Left renal cortex interstitium (tissue), 4 donors: ENCODE results near the gene SHF. TPM values are rescaled to one million over a fixed set of nuclear protein-coding genes. Genes with fewer than 3 reads are reported as not detected.
A peak's percentile ranks its signal among the peaks of the same experiment; 100 is the strongest.
"Not testable (repeated sequence)": the region's sequence is repeated elsewhere in the genome, so short reads cannot be mapped to it uniquely, and the experiment has no call there.

Experiments used
- DNase-seq, 4 donors: peaks; one replicate each; pipeline ENCODE4 v3.0.0-alpha.2; 2013; ENCODE audit warnings: low read depth in 4 of 4, low spot score in 2 of 4, missing footprints in 1 of 4
- polyA plus RNA-seq, 4 donors: library from polyadenylated mRNA; unstranded; fragments of 120-200 nt; gene quantifications; one replicate each; pipeline ENCODE4 v1.2.1, GENCODE V29; 2013; ENCODE audit not compliant: insufficient read length in 4 of 4

SHF gene, protein sequence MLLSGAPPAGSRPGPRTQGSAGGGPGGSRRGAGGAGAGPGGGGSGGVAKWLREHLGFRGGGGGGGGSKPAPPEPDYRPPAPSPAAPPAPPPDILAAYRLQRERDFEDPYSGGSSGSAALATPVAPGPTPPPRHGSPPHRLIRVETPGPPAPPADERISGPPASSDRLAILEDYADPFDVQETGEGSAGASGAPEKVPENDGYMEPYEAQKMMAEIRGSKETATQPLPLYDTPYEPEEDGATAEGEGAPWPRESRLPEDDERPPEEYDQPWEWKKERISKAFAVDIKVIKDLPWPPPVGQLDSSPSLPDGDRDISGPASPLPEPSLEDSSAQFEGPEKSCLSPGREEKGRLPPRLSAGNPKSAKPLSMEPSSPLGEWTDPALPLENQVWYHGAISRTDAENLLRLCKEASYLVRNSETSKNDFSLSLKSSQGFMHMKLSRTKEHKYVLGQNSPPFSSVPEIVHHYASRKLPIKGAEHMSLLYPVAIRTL
- polyA plus RNA-seq: 10 to 100 TPM; 17.4 to 22.0 (median 19.1) TPM

DNA sequence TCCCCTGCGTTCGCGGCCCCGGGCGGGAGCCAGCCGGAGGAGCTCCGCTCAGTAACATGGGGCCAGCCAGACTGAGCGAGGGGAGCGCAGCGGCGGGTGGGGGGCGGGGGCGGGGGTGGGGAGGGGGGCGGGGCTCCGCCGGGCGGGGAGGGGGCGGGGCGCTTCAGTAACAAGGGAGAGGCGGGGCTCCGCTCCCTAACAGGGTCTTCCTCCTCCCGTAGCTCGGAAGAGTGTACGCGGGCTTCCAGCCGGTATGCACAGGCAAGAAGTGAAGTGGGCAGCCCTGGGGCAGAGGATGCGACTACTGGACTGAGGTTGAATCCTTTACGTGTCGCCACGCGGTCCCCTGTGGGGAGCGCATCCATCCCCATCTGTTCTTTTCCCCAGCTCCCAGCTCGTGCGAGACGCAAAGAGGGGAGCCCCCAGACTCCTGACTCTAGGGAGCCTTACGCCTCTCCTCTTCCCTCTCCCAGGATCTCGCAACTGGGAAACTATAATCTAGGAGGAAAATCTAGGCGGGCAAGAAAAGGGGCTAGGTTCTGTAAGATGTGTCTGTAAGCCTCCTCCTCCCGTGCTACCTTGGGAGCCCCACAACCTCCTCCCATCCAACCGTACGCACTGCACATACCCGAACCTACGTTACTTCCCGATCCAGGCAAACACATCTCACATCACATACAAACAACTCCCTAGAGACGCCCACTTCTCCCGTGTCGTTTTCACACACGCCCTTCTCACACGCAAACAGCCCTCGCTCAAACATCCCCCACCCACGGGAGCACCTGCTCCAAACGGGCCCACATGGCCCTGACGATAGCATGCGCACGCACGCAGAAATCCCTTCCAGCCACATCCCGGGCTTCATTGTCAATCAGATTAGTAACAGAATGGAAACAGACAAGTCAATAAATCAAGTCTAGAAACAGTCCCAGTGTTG is at the start of gene SHF:
Gene SHF (minus strand): TSS at position 73 of the 937 bp plus-strand sequence. CDS start 15 bp downstream, at position 58.
- DNase-seq: peak in 2 of 4 donors; percentile 58 to 67

DNA sequence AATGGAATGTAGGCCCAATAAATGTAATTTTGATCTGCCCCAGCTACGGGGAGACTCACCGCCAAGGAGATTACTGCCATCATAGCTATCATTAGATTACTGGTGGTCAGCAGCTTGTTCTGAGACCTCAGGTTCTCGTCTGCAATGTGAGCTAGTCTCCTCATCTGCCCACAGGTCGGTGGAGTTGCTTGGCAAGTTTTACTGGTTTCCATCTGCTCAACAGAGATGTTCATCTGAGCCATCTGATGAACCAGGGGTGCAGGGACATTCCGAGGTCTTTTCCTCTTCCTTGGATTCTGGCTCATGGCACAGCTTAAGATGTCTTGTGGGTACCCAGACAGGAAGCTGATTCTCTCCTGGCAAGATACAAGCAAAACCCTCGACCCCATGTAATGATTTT is 49.0 kb upstream of the SHF start:
- not testable (repeated sequence) for DNase-seq

DNA sequence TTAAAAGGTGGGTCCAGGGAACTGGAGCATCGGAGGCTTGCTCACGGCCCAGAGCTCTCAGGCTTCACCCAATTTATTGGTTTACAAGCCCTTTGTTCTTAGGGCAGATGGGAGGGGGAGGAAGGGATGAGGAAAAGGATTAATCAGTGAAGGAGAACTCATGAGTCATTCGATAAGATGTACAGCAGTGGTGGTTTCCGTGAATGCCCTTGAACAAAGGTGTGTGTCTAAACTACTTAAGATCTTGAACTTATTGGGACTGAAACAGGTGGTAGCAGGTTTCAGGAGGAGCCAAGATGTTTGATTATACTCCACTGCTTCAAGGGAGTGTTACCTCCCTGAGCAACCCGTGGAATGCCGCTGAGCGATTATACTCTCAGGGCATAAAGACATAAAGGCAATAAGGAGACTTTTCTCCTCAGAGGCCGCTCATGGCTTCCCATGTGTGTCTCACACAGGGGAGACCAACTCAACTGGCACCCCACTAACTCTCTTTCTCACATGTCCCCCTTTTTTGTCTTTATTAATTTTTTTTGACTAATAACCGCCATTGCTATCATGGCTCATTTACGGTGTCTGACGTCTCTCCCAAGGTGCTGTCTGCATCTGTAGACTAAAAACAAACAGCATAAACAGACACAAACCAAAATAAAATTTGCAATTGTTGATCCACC is 46.9 kb upstream of the SHF start:
- DNase-seq: no peak

DNA sequence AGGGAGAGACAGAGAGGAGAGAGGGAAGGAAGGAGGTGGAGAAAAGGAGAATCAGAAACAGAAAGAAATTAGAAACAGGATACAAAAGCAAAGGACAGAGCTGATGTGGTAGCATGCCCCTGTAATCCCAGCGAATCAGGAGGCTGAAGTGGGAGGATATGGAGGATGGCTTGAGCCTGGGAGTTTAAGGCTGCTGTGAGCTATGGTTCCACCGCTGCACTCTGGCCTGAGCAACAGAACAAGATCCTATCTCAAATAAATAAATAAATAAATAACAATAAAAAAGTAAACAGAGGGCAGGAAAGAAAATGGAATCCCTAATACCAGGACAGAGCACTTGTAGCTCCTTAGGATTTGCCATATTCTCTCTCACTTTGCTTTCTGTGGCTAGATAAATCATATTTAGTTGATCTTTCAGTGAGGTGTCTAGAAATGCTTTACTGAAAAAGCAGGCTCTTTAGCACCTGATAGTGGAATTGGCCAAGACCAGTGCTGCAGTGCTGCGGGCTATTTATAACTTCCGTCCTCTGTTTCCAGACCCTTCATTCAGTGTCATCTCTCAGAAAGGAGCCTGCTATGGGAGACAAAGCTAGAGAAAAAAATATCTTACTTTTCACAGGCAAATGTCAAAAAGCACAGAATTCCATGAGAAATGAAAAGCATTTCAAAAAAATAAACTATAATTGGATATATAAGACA is 44.2 kb upstream of the SHF start:
- no peak for DNase-seq

DNA sequence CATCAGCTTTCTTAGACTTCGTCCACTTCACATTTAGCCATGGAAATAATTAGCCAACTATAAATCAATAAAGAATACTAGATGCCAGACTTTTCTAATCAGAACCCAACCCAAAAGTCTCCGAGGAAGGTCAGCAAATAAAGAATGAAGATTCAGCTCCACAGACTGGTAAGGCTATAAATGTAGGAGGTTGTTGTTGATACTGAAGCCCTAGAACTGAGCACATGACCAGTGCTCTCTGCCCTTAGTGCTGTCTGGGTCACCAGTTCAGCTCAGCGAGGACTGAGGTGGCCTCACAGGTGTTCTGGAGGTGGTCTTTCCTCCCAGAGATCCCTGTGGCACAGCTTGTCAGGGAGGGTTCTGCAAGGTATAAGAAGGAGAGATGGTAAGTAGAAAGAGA is 43.4 kb upstream of the SHF start:
- no peak for DNase-seq

DNA sequence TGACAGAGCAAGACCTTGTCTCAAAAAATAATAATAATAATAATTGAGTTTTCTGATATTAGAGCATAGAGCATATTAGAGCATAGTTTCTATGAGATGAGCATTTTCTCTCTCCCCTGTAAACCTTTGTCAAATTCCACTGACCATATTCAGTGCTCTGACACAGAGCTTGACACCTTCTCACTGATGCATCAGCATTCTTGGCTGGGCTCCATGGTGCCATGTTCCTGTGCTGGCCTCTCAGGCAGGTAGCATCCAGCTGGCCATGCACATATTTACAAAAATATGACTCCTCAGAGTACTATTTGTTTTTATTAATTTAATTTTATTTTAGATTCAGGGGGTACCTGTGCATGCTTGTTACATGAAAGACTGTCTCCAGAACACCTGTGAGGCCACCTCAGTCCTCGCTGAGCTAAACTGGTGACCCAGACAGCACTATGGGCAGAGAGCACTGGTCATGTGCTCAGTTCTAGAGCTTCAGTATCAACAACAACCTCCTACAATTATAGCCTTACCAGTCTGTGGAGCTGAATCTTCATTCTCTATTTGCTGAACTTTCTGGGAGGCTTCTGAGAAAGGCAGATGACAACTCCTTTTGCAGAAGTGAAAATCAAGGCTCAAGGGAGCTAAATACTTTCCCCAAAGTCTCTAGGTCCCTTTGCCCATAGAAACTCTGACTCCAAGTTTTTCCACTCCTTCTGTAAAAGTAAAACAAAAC is 42.6 kb upstream of the SHF start:
- no peak for DNase-seq

DNA sequence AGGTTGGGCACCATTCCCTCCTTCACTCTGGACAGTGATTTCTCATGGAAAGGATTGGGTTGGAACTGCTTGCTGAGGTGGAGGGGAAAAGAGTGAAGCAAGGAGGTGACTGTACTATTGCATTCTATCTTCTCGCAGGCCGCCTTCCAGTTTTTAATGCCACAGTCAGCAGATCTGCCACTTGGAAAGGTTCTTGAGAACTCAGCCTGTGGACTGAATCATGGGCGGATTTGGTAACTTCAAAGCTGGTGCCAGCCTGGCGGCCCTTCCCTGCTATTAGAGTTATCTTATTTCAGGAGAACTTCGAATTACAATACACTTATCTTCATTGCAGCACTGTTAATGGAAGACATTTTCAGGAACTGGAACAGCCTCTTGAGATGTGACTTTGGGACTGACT is 41.2 kb upstream of the SHF start:
- DNase-seq: no peak

DNA sequence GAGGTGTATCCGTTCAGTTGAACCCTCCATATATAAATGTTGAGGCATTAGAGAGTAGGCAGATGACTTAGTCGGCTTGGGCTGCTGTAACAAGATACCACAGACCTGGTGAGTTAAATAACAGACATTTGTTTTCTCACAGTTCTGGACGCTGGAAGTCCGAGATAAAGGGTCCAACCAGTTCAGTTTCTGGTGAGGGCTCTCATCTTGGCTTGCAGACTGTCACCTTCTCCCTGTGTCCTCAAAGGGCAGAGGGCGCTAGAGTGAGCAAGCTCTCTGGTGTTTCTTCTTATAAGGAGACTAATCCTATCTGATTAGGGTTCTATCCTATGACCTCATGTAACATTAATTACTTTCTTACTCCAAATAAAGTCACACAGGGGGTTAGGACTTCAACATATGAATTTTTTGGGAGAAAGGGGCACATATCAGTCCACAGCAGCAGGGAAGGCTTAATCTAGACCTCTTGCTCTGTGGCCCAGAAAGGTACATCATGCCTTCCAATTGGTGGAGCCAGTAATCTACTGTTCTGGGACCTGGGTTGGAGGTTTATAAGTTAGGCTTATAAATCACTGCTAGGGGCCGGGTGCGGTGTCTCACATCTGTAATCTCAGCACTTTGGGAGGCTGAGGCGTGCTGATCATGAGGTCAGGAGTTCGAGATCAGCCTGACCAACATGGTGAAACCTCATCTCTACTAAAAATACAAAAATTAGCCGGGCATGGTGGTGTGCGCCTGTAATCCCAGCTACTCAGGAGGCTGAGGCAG is 37.9 kb upstream of the SHF start:
- no peak for DNase-seq

DNA sequence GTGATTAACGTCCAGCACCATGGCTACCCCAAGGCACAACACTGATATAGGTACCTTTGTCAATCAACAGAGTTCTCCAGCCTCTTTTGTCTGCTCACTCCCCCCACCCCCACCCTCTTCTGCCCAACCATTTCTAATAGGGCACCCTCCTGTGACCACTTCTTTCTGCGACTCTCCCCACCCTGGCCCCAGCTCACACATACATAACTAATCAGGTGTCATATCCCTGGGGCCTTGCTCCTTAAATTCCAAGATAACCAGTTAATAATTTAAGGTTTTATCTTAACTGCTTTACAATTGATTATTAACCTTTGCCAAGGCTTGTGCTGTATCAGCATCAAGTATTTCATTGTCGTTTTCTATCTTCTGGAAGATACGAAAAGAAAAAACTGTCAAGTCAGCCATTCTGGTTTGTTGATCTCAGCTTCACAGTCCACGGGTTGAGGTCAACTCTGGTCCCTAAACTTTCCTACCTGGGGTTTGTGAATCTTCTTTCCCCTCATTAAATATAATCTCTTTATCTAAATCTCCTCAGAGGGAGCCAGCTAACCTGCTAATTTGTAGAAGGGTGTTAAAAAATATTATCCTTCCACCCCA is 37.0 kb upstream of the SHF start:
- no peak for DNase-seq

DNA sequence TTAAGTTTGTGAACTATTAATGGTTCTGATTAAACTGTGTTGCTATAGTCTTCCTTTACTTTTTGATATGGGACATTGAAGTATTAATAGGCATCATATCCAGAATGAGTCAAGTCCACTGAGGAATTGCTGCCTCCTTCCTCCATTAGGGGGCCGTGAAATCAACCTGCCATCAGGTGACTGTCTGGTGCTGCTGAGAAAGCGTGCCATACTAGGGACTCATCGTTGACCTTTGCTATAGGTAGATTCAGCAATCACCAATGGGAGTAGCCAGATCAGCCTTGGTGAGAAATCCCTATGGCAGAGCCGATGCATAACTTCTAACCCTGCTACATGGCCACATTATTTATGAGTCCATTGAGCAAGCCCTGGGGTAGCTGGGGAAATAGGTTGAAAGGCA is 34.2 kb upstream of the SHF start:
- no peak for DNase-seq

DNA sequence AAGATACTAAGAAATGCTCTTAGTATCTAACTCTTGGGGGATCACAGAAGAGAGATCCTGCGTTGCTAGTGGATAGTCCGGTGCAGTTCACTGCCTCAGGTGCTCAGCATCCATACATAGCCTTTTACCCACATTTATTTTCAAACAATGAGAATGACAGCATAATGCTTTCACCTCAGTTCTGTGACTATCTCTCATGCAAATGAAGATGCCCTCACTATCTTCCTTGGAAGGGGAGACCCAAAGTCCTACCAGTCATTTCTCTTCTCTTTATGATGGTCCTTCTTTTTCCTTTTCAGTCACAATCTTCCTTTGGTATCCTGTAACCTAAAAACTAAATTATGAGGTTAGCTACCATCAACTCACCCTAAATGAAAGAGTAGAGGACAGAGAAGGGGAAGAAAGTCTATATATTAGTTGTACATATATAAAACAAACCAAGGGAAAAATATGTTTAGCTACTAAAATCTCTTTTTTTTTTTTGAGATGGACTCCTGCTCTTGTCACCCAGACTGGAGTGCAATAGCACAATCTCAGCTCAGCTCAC is 33.4 kb upstream of the SHF start:
- no peak for DNase-seq

DNA sequence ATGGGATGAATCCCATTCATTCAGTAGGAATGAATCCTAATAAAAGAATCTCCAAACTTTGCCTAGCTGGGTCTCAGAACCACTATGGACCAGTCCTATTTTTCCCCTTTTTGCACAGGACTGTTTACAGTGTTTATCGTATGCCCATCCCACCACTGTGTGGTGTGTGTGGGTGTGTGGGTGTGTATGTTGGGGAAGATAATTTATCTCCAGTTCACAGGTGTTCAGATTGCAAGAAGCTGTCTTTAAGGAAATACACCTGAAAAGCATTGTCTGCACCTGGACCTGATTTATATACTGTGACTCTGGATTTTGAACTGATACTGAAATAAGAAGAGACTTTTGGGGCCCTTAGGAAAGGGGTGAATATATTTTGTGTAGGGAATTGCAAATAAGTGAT is 24.7 kb upstream of the SHF start:
- DNase-seq: no peak

DNA sequence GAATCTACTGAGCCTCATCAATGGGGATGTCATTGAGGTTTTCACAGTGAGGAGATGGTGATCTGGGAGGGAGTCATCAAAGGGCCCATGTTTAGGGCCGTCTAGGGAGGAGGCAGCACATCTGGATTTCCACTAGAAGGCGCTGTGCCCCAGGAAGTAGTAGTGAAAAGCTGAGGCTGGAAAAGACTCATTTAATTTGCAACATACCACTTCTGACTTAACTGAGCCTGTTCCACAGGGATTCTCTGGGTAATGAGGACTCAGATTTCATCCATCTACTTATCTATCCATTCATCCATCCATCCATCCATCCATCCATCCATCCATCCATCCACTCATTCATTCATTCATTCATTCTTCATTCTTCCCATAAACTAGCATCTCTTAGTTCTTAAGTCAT is 17.4 kb upstream of the SHF start:
- no peak for DNase-seq

DNA sequence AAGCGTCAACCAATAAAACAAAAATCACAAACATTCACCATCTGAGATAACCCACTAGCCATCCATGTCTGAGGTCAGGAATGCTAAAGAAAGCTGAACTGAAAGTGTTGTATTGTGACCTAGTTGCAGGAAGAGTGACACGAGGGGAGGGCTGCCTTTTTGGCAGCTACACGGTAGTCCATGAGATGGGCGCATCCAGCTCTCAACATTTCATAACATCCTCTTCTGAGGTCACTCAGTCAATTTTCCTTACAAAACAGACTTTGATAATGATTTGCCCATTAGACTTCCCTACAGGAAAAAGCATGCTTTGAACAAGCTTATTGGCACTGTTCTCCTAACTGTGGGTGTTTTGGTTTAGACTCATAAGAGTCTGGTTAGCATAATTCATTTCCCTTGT is 15.4 kb upstream of the SHF start:
- no peak for DNase-seq

DNA sequence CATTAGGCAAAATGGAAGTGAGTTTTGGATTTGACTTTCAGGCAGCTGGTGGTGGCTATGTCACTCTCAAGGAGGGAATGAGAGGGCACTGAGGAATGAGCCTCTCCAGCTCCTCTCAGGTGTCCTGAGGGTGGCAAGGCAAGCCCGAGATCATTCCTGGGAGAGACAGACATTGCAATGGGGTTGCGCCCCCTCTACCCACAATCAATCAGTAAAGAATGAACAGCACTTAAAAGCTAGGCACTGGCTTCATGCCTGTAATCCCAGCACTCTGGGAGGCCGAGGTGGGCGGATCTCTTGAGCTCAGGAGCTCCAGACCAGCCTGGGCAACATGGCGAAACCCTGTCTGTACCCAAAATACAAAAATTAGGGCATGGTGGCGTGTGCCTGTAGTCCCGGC is 14.1 kb upstream of the SHF start:
- DNase-seq: no peak

DNA sequence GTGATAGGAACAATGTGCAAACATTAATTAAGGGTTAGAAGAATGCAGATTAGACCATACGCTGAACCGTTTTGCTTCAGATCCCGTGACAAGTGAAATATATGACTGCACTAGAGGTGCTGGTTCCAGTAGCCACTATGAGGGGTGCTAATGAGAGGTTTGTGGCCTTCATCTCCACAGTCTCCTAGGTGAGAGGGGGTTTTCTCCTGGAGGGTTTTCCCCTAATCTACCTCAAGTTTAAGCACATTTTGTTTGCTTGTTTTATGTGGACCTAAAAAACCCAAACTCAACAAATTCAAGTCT is 13.7 kb upstream of the SHF start:
- DNase-seq: no peak

DNA sequence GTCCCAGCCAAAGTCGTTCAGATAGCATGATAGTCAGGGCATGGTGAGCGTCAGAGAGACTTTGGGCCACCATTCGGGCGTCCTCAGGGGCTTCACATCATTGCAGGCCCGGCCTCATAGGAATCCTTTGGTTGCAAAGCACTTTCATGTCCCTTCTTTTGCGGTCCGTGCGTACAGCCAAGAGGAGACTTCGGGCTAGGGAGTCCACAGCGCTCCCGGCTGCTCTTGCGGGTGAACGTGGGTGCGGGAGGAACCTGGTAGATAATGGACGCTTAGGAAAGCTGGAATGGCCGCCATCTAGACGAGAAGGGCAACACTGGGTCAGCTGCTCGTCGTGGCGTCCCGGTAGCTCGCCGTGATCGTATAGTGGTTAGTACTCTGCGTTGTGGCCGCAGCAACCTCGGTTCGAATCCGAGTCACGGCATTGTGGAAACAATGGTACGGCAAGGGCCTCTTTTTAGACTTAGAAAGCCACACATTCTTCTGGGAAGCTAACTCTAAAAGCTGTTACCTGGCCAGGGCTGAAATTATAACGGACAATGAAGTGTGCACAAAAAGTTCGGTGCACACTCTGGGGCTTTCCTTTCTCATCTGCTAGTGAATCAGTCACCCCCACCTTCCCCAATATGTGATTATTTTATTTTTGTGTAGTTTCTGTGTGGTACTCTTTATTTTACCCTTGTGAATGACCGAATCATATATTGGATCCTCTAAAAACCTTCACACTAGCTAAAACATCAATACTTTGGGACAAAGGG is 13.2 kb upstream of the SHF start:
- peak in 3 of 4 donors; percentile 69 to 77 (median 73) for DNase-seq
